ENCODE measurements around the gene NTSR1. TPM values are rescaled to one million over a fixed set of nuclear protein-coding genes. Genes with fewer than 3 reads are reported as not detected.

Gene NTSR1
- total and polyA plus RNA-seq, 2 of the 8 experiments (the other 6 are each of a cell fraction or from before 2014, with no cell fraction given): 0.53 to 0.89 TPM

- TF ChIP-seq CTCF (IDR thresholded peaks at IDR 0.05; ENCODE audit: control extremely low read depth in 1 of 3, insufficient read depth in 1 of 3, low read depth in 1 of 3, low read length in 3 of 3): peak; percentile 87 to 99 (median 99)
- TF ChIP-seq EP300 (IDR thresholded peaks at IDR 0.05; ENCODE audit: borderline replicate concordance in 1 of 2, low read depth in 2 of 2, low read length in 2 of 2): no peak
- TF ChIP-seq TBP (IDR thresholded peaks at IDR 0.05; ENCODE audit: low read depth, low read length): peak; percentile 63; the same call in 1 of the 2 replicates
- no peak for TF ChIP-seq BRCA1 (IDR thresholded peaks at IDR 0.05; ENCODE audit: low read depth, low read length)
- peak; percentile 94 for TF ChIP-seq CTBP2 (IDR thresholded peaks at IDR 0.05; ENCODE audit: borderline replicate concordance, insufficient read depth, insufficient read length, low read length)
- TF ChIP-seq SP1 (IDR thresholded peaks at IDR 0.05; ENCODE audit: low read depth, low read length): 0 out of 2 replicates have a peak, but pooled peaks have one; percentile 46
- no peak for TF ChIP-seq RFX5 (IDR thresholded peaks at IDR 0.05; ENCODE audit: borderline replicate concordance, low read depth, low read length)
- TF ChIP-seq FOSL1 (IDR thresholded peaks at IDR 0.05; ENCODE audit: insufficient read depth, low read depth, low read length): no peak
- TF ChIP-seq USF2 (IDR thresholded peaks at IDR 0.05; ENCODE audit: low read length): no peak
- TF ChIP-seq CHD2 (IDR thresholded peaks at IDR 0.05; ENCODE audit: low read length): 0 out of 2 replicates have a peak, but pooled peaks have one; percentile 41
- TF ChIP-seq HDAC6 (IDR thresholded peaks at IDR 0.05; ENCODE audit: low read depth, low read length): no peak
- TF ChIP-seq CBX5 (IDR thresholded peaks at IDR 0.05; ENCODE audit: low read depth, low read length): no peak
- TF ChIP-seq SIN3A (conservative IDR thresholded peaks at IDR 0.05 in 1 of 2, IDR thresholded peaks at IDR 0.05 in 1 of 2; ENCODE audit: low read depth in 1 of 2, low read length in 2 of 2): peak in 1 of 2 experiments; percentile 83; a peak in 2 of 4 replicates
- TF ChIP-seq RXRA (IDR thresholded peaks at IDR 0.05; ENCODE audit: insufficient read depth, low read depth, low read length): 0 out of 2 replicates have a peak, but pooled peaks have one; percentile 44
- TF ChIP-seq GABPA (IDR thresholded peaks at IDR 0.05; ENCODE audit: borderline replicate concordance, insufficient read depth, low read length): peak; percentile 76; the same call in 1 of the 2 replicates
- peak; percentile 85 for TF ChIP-seq E2F6 (IDR thresholded peaks at IDR 0.05)
- peak; percentile 52 for TF ChIP-seq KDM4A (IDR thresholded peaks at IDR 0.05; ENCODE audit: low read depth, low read length, severe bottlenecking)
These were observed 82.9 kb downstream of the NTSR1 start (continued) for GRCh38 chr20:62791301-62792181.
